ENCODE measurements around the gene MIF. TPM values are rescaled to one million over a fixed set of nuclear protein-coding genes. Genes with fewer than 3 reads are reported as not detected.

The MIF gene
- total RNA-seq, 1 donor from 2014 or later, result 581 TPM

DNA sequence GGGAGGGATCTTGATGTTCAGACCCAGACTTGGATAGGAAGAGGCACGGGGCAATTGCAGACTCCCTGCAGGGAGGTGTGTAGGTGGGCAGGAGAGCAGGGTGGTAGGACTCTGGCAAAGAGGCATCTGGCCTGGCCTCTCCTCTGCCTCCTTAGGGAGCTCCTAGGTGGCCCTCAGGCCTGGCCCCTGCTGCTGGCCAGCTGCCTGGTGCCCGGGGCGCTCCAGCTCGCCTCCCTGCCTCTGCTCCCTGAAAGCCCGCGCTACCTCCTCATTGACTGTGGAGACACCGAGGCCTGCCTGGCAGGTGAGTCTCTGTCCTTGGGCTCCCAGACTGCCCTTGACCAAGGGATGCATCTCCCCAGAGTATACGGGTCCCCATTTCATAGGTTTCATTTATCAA is 16.6 kb upstream of the MIF start:
- H3K27me3 Mint-ChIP-seq (ENCODE audit: unreplicated experiment), result peaks cover 3% of the 10 kb centered on the region
- TF ChIP-seq, protein P1, sequence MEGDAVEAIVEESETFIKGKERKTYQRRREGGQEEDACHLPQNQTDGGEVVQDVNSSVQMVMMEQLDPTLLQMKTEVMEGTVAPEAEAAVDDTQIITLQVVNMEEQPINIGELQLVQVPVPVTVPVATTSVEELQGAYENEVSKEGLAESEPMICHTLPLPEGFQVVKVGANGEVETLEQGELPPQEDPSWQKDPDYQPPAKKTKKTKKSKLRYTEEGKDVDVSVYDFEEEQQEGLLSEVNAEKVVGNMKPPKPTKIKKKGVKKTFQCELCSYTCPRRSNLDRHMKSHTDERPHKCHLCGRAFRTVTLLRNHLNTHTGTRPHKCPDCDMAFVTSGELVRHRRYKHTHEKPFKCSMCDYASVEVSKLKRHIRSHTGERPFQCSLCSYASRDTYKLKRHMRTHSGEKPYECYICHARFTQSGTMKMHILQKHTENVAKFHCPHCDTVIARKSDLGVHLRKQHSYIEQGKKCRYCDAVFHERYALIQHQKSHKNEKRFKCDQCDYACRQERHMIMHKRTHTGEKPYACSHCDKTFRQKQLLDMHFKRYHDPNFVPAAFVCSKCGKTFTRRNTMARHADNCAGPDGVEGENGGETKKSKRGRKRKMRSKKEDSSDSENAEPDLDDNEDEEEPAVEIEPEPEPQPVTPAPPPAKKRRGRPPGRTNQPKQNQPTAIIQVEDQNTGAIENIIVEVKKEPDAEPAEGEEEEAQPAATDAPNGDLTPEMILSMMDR (IDR thresholded peaks at IDR 0.05; ENCODE audit: partially characterized antibody, unreplicated experiment), result no peak
- no peak for DNase-seq
- H3K4me1 Mint-ChIP-seq (ENCODE audit: low read depth, unreplicated experiment), result peaks cover 2% of the 10 kb centered on the region
- peaks cover 6% of the 10 kb centered on the region for H3K9me3 Mint-ChIP-seq (ENCODE audit: unreplicated experiment)
- H3K27ac Mint-ChIP-seq (ENCODE audit: unreplicated experiment), result no peak overlapping the region
- H3K36me3 Mint-ChIP-seq (ENCODE audit: unreplicated experiment), result peaks cover 12% of the 10 kb centered on the region
- H3K4me3 Mint-ChIP-seq (ENCODE audit: unreplicated experiment), result no peak overlapping the region

DNA sequence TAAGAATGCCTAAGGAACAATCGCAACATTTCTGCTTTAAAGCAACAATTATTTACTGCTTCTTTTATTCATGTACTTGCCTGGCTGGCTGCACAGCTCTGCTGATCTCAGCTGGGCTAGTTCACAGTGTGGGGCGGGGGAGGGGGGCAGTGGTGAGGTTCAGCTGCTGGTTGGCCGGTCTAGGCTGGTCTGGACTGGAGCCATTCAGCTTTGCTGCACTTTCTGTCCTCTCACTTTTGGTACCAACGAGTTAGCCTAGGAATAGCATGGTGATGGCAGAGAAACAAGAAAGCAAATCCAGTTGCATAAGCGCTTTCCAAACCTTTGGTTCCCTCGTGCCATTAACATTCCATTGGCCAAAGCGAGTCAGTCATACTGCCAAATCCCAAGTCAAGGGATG is 16.0 kb upstream of the MIF start:
- TF ChIP-seq, protein P1 (IDR thresholded peaks at IDR 0.05; ENCODE audit: partially characterized antibody, unreplicated experiment), result no peak
- no peak overlapping the region for H3K4me3 Mint-ChIP-seq (ENCODE audit: unreplicated experiment)
- peaks cover 2% of the 10 kb centered on the region for H3K4me1 Mint-ChIP-seq (ENCODE audit: low read depth, unreplicated experiment)
- H3K36me3 Mint-ChIP-seq (ENCODE audit: unreplicated experiment), result peaks cover 12% of the 10 kb centered on the region
- no peak overlapping the region for H3K27ac Mint-ChIP-seq (ENCODE audit: unreplicated experiment)
- no peak for DNase-seq
- peaks cover 6% of the 10 kb centered on the region for H3K9me3 Mint-ChIP-seq (ENCODE audit: unreplicated experiment)
- H3K27me3 Mint-ChIP-seq (ENCODE audit: unreplicated experiment), result peaks cover 3% of the 10 kb centered on the region

DNA sequence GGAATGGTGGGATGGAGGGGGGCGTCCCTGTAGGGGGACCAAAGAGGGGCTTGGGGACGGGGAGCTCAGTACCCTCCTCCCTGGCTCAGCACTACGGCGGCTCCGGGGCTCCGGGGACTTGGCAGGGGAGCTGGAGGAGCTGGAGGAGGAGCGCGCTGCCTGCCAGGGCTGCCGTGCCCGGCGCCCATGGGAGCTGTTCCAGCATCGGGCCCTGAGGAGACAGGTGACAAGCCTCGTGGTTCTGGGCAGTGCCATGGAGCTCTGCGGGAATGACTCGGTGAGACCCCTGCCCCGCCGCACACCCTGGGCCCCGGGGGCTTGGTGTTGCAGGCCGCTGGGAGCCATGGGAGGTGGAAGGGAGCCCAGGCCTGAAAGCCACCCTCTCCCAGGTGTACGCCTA is 11.8 kb upstream of the MIF start:
- no peak for DNase-seq
- TF ChIP-seq, protein P1 (IDR thresholded peaks at IDR 0.05; ENCODE audit: partially characterized antibody, unreplicated experiment), result no peak
- H3K9me3 Mint-ChIP-seq (ENCODE audit: unreplicated experiment), result peaks cover 6% of the 10 kb centered on the region
- H3K36me3 Mint-ChIP-seq (ENCODE audit: unreplicated experiment), result peaks cover 12% of the 10 kb centered on the region
- H3K27me3 Mint-ChIP-seq (ENCODE audit: unreplicated experiment), result peaks cover 6% of the 10 kb centered on the region
- no peak overlapping the region for H3K27ac Mint-ChIP-seq (ENCODE audit: unreplicated experiment)
- no peak overlapping the region for H3K4me3 Mint-ChIP-seq (ENCODE audit: unreplicated experiment)
- peaks cover 3% of the 10 kb centered on the region for H3K4me1 Mint-ChIP-seq (ENCODE audit: low read depth, unreplicated experiment)

- Mint-ChIP-seq H3K27ac (ENCODE audit: unreplicated experiment) (peak overlapping the region; percentile 22), H3K4me3 (ENCODE audit: unreplicated experiment) (no peak overlapping the region)
Measured at GRCh38 chr22:23883658-23884057, 10.5 kb upstream of the MIF start.

DNA sequence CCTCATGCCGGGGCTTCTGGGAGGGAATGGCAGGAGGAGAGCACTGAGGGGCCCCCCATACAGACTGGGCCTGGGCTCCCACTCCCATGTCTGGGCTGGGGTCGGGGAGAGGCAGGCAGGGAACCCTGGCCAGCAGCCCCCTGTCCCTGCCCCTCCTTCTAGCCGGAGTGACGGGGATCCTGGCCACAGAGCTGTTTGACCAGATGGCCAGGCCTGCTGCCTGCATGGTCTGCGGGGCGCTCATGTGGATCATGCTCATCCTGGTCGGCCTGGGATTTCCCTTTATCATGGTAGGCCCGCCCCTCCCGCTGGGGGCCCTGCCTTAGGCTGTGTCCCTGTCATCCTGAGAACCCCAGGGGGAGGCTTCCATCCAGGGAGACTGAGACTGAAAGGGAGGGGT is 10.0 kb upstream of the MIF start:
- Mint-ChIP-seq H3K4me3 (ENCODE audit: unreplicated experiment) (no peak overlapping the region), H3K9me3 (ENCODE audit: unreplicated experiment) (peaks cover 6% of the 10 kb centered on the region), H3K27ac (ENCODE audit: unreplicated experiment) (peak overlapping the region; percentile 22), H3K36me3 (ENCODE audit: unreplicated experiment) (peaks cover 8% of the 10 kb centered on the region), H3K27me3 (ENCODE audit: unreplicated experiment) (peaks cover 6% of the 10 kb centered on the region), H3K4me1 (ENCODE audit: low read depth, unreplicated experiment) (peaks cover 3% of the 10 kb centered on the region)
- peak; percentile 79 for DNase-seq
- TF ChIP-seq, protein P1 (IDR thresholded peaks at IDR 0.05; ENCODE audit: partially characterized antibody, unreplicated experiment), result no peak

More at GRCh38 chr22:23883658-23884057, 10.5 kb upstream of the MIF start:
- Mint-ChIP-seq H3K27me3 (ENCODE audit: unreplicated experiment) (peaks cover 6% of the 10 kb centered on the region), H3K4me1 (ENCODE audit: low read depth, unreplicated experiment) (peaks cover 3% of the 10 kb centered on the region), H3K9me3 (ENCODE audit: unreplicated experiment) (peaks cover 6% of the 10 kb centered on the region), H3K36me3 (ENCODE audit: unreplicated experiment) (peaks cover 8% of the 10 kb centered on the region)
- TF ChIP-seq, protein P1 (IDR thresholded peaks at IDR 0.05; ENCODE audit: partially characterized antibody, unreplicated experiment), result no peak
- no peak for DNase-seq
